Activated CD8-positive, alpha-beta T cell treated with anti-CD3 and anti-CD28 coated beads for 36 hours (primary cell): ENCODE results near the gene TEX53. TPM values are rescaled to one million over a fixed set of nuclear protein-coding genes. Genes with fewer than 3 reads are reported as not detected.

Experiments
- ATAC-seq: fragments of 200-7000 bp; cut with Tn5 transposase; one replicate; pipeline ENCODE4 v1.10.0; 2021; ENCODE audit warnings: mild to moderate bottlenecking, moderate library complexity
- CTCF ChIA-PET: fragments of 350-600 bp; sonication (Branson Sonifier 250); formaldehyde crosslinking; loops from one replicate; lab custom pipeline; 2021; ENCODE audit warnings: antibody characterized with exemption; lab: Charles Lee
- POLR2A ChIA-PET: fragments of 350-600 bp; sonication (Branson Sonifier 250); formaldehyde crosslinking; loops from one replicate; lab custom pipeline; 2021; ENCODE audit warnings: antibody characterized with exemption; lab: Charles Lee
- DNase-seq: peaks from one replicate; pipeline ENCODE4 v3.0.0-alpha.2; 2020
- H3K27ac Mint-ChIP-seq: one replicate; pipeline ENCODE4 v1.8.0; 2021; ENCODE audit warnings: mild to moderate bottlenecking, mixed read lengths
- H3K27me3 Mint-ChIP-seq: one replicate; pipeline ENCODE4 v1.8.0; 2021; ENCODE audit warnings: mixed read lengths
- H3K36me3 Mint-ChIP-seq: one replicate; pipeline ENCODE4 v1.8.0; 2021; ENCODE audit warnings: low read depth, mixed read lengths
- H3K4me1 Mint-ChIP-seq: one replicate; pipeline ENCODE4 v1.8.0; 2021; ENCODE audit warnings: low read depth, mixed read lengths
- H3K4me3 Mint-ChIP-seq: one replicate; pipeline ENCODE4 v1.8.0; 2021; ENCODE audit warnings: mild to moderate bottlenecking, moderate library complexity, mixed read lengths
- H3K9me3 Mint-ChIP-seq: one replicate; pipeline ENCODE4 v1.8.0; 2021; ENCODE audit warnings: mixed read lengths
- intact Hi-C: fragments of 100-400 bp; cut with micrococcal nuclease; formaldehyde crosslinking; loops from one replicate; pipeline ENCODE4 v1.10.0; 2022
- total RNA-seq, 2 experiments: library from RNA; stranded (reverse); gene quantifications; one replicate each; pipeline ENCODE4 v1.2.3, GENCODE V29; 2021
- TF ChIP-seq, protein P1 (sequence below): fragments of 200-600 bp; IDR thresholded peaks from one replicate; pipeline ENCODE4 v1.8.0; 2022; ENCODE audit warnings: antibody characterized with exemption, mild to moderate bottlenecking

Gene TEX53
- total RNA-seq, 2 experiments from 2014 or later = not detected

DNA sequence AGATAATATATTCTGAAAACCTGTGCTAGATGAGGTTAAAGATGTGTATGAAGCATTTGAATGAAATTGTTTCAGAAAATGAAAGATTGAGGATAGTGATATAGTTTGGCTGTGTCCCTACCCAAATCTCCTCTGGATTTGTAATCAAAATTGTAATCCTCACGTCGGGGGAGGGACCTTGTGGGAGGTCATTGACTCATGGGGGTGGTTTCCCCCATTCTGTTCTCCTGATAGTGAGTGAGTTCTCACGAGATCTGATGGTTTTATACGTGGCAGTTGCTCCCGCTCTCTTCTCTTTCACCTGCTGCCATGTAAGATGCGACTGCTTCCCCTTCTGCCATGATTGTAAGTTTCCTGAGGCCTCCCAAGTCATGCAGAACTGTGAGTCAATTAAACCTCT lies 26.4 kb upstream of the TEX53 start:
- DNase-seq = peak; percentile 61
- TF ChIP-seq, protein P1, sequence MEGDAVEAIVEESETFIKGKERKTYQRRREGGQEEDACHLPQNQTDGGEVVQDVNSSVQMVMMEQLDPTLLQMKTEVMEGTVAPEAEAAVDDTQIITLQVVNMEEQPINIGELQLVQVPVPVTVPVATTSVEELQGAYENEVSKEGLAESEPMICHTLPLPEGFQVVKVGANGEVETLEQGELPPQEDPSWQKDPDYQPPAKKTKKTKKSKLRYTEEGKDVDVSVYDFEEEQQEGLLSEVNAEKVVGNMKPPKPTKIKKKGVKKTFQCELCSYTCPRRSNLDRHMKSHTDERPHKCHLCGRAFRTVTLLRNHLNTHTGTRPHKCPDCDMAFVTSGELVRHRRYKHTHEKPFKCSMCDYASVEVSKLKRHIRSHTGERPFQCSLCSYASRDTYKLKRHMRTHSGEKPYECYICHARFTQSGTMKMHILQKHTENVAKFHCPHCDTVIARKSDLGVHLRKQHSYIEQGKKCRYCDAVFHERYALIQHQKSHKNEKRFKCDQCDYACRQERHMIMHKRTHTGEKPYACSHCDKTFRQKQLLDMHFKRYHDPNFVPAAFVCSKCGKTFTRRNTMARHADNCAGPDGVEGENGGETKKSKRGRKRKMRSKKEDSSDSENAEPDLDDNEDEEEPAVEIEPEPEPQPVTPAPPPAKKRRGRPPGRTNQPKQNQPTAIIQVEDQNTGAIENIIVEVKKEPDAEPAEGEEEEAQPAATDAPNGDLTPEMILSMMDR = no peak
- H3K4me3 Mint-ChIP-seq = no peak overlapping the region
- peaks cover 13% of the 10 kb centered on the region for H3K9me3 Mint-ChIP-seq
- peak overlapping the region; percentile 63 for H3K27ac Mint-ChIP-seq
- peaks cover 70% of the 10 kb centered on the region for H3K4me1 Mint-ChIP-seq
- ChIA-PET CTCF (interaction anchor here (1.0 to 7.7 kb wide), 7 partner anchors 8 to 334 kb away, joined by 3 to 188 read pairs (median 43); no protein-coding TSS in a partner anchor), POLR2A (no interaction called here)
- ATAC-seq = no peak
- intact Hi-C loops = no loop called here
- peaks cover 2% of the 10 kb centered on the region for H3K27me3 Mint-ChIP-seq
- H3K36me3 Mint-ChIP-seq = peaks cover 29% of the 10 kb centered on the region

DNA sequence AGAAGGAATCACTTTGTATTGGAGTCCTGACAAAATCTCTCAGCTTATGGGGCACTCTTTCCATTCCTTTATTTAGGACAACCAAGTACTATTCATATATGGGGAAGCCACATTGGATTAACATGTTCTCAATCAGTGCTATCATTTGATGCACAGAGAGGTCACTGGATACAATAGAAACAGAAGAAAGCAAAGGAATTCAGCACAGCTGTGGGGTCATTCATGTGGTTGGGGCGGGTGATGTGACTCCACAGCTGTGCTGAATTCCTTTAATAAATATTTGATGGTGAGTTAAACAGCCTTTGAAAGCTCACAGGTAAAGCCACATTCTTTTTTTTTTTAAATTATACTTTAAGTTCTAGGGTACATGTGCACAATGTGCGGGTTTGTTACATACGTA lies 25.2 kb upstream of the TEX53 start:
- Mint-ChIP-seq H3K4me3 (no peak overlapping the region), H3K27me3 (peaks cover 2% of the 10 kb centered on the region), H3K4me1 (peaks cover 71% of the 10 kb centered on the region), H3K27ac (no peak overlapping the region), H3K36me3 (peaks cover 17% of the 10 kb centered on the region), H3K9me3 (peaks cover 9% of the 10 kb centered on the region)
- intact Hi-C loops = loop anchor here (2.0 kb wide), 1 partner anchor 56 kb away; no protein-coding TSS in a partner anchor
- DNase-seq (no peak), ATAC-seq (no peak)
- ChIA-PET POLR2A (interaction anchor here (0.6 to 2.8 kb wide), 10 partner anchors 9 to 345 kb away, joined by 3 to 23 read pairs (median 3); no protein-coding TSS in a partner anchor), CTCF (interaction anchor here (0.6 to 7.7 kb wide), 26 partner anchors 10 to 348 kb away, joined by 3 to 188 read pairs (median 12); partner anchors contain the start of gene TNFSF8)
- TF ChIP-seq, protein P1 = no peak

DNA sequence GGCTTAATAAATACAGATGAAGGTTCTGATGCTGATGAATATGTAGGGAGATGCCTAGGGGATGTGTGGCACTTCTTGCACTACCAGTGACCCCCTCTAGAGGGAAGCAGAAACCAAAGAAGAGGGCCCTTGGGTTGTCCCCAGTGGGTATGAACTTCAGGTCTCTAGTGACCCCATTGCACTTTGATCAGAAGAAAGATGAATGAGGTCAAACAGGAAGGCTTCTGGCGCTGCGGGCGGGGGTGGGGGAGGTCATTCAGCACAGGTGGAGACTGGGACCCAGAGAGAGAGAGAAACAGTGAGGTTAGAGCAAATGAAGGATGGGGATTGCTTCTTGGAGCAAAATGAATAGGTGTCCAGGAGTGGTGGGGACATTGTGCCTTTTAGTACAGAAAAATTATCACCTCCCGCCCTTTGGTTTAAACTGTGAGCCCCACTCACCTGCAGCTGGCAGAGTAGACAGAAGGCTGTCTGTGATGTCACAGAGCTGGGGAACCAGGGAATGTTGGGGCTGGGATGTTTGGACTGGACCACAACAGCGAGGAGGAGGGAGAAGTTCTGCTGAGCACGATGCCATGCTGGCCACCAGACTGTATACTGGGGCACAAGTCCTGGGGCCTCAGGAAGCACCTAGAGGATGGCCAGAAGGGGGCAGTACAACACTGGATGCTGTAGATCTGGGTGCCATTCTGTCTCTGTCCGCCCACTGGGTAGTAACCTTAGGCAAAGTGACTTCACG lies 24.2 kb upstream of the TEX53 start, which contains the start of gene TEX48:
Gene TEX48 (minus strand): TSS at position 599 of the 739 bp plus-strand sequence. CDS start 10,469 bp downstream, outside the sequence.
- DNase-seq (peak; percentile 92), ATAC-seq (peak; percentile 90)
- H3K36me3 Mint-ChIP-seq = peaks cover 12% of the 10 kb centered on the region
- TF ChIP-seq, protein P1 = peak; percentile 81
- peak within 1 kb of the TSS; percentile 89 for H3K27ac Mint-ChIP-seq
- CTCF ChIA-PET = interaction anchor here (0.7 to 7.7 kb wide), 73 partner anchors 9 to 843 kb away, joined by 3 to 188 read pairs (median 6); partner anchors contain the start of genes TEX53 and TNFSF8
- peaks cover 11% of the 10 kb centered on the region for H3K27me3 Mint-ChIP-seq
- POLR2A ChIA-PET = interaction anchor here (0.9 to 2.8 kb wide), 12 partner anchors 10 to 340 kb away, joined by 3 to 23 read pairs (median 4); no protein-coding TSS in a partner anchor
- intact Hi-C loops = loop anchor here (1.0 to 2.0 kb wide), 3 partner anchors 57 to 333 kb away; no protein-coding TSS in a partner anchor
- peaks cover 69% of the 10 kb centered on the region for H3K4me1 Mint-ChIP-seq
- no peak within 1 kb of the TSS for H3K4me3 Mint-ChIP-seq
- peaks cover 7% of the 10 kb centered on the region for H3K9me3 Mint-ChIP-seq

DNA sequence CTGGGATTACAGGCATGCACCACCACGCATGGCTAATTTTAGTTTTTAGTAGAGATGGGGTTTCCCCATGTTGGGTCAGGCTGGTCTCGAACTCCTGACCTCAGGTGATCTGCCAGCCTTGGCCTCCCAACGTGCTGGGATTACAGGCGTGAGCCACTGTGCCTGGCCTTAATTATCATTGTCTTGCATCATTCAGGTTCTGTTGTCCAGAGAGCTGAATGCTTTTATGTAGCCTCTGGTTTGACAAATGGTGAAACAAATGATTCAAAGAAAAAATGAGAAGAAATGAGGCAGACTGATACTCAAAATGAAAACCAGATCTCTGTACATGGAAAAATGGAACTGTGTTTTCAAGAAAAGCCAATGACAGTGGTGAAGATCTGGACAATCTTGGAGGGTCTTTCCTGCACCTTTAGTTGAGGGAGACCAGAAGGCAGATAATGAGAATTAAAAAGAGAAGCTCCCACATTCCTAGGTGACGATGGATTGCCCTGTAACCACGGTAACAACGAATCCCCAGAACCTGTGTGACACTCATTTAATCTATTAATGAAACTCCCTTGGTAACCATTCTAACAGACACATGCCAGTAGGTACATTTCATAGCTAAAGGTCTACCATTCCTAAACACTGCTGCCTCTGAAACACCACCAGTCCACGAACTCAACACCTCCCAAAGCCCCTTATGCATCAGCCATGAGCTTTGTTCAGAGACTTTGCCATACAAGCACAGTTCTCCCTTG lies 22.8 kb upstream of the TEX53 start:
- TF ChIP-seq, protein P1 = no peak
- POLR2A ChIA-PET = interaction anchor here (0.9 to 2.8 kb wide), 6 partner anchors 10 to 328 kb away, joined by 3 to 23 read pairs (median 4); no protein-coding TSS in a partner anchor
- Mint-ChIP-seq H3K36me3 (peaks cover 7% of the 10 kb centered on the region), H3K27me3 (peaks cover 11% of the 10 kb centered on the region), H3K4me3 (no peak overlapping the region), H3K27ac (no peak overlapping the region), H3K4me1 (peaks cover 61% of the 10 kb centered on the region), H3K9me3 (peaks cover 7% of the 10 kb centered on the region)
- CTCF ChIA-PET = interaction anchor here (0.7 to 7.7 kb wide), 68 partner anchors 8 to 844 kb away, joined by 3 to 188 read pairs (median 6); partner anchors contain the start of genes TEX53 and TNFSF8
- intact Hi-C loops = loop anchor here (1.0 kb wide), 2 partner anchors 227 to 334 kb away; no protein-coding TSS in a partner anchor
- DNase-seq (no peak), ATAC-seq (no peak)
